ENCODE results near the gene PDSS2.

DNA sequence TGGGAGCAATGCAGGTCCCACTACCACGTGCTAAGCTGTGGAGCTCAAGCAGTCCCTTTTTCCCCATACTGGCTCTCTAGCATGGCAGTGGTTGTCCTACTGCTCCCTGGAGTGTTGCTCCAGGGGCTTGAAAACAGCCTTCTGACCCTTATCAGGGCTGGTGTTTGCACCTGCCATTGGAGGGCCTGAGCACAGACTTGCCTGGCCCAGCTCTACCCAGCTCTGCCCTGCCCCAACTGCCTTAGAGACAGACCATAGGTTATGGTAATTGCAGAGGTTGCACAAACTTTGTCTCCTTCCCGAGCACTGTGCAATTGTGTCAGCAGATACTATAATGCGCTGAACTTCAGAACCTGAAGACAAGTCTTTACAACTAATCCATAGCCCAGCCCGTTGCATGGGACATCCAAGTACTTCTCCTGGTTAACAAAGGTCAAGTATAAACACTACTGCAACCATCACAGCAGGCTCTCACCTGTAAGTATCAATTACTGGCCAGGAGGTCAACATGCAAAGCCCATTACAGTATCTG, 58.7 kb downstream of the PDSS2 start:
- TF ChIP-seq, protein P1, sequence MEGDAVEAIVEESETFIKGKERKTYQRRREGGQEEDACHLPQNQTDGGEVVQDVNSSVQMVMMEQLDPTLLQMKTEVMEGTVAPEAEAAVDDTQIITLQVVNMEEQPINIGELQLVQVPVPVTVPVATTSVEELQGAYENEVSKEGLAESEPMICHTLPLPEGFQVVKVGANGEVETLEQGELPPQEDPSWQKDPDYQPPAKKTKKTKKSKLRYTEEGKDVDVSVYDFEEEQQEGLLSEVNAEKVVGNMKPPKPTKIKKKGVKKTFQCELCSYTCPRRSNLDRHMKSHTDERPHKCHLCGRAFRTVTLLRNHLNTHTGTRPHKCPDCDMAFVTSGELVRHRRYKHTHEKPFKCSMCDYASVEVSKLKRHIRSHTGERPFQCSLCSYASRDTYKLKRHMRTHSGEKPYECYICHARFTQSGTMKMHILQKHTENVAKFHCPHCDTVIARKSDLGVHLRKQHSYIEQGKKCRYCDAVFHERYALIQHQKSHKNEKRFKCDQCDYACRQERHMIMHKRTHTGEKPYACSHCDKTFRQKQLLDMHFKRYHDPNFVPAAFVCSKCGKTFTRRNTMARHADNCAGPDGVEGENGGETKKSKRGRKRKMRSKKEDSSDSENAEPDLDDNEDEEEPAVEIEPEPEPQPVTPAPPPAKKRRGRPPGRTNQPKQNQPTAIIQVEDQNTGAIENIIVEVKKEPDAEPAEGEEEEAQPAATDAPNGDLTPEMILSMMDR (IDR thresholded peaks at IDR 0.05; ENCODE audit: control extremely low read depth in 1 of 3, insufficient read depth in 1 of 3, low read depth in 1 of 3, low read length in 3 of 3), result no peak
- no peak for TF ChIP-seq CEBPB (IDR thresholded peaks at IDR 0.05; ENCODE audit: low read depth, low read length)
- no peak for TF ChIP-seq CHD1 (IDR thresholded peaks at IDR 0.05; ENCODE audit: low read depth, low read length)
- TF ChIP-seq, protein P2, sequence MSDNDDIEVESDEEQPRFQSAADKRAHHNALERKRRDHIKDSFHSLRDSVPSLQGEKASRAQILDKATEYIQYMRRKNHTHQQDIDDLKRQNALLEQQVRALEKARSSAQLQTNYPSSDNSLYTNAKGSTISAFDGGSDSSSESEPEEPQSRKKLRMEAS (IDR thresholded peaks at IDR 0.05), result no peak
- TF ChIP-seq HDAC2 (IDR thresholded peaks at IDR 0.05; ENCODE audit: borderline replicate concordance in 1 of 2, low read depth in 2 of 2, low read length in 2 of 2), result no peak
- no peak for TF ChIP-seq EZH2 (IDR thresholded peaks at IDR 0.05; ENCODE audit: low read depth, low read length, severe bottlenecking)
- TF ChIP-seq MAFK (IDR thresholded peaks at IDR 0.05; ENCODE audit: low read depth, low read length), result no peak
